ENCODE results near the gene CDKN1A. TPM values are rescaled to one million over a fixed set of nuclear protein-coding genes. Genes with fewer than 3 reads are reported as not detected.

CDKN1A gene
- total RNA-seq = 351 and 1,000 TPM in 2 replicates

DNA sequence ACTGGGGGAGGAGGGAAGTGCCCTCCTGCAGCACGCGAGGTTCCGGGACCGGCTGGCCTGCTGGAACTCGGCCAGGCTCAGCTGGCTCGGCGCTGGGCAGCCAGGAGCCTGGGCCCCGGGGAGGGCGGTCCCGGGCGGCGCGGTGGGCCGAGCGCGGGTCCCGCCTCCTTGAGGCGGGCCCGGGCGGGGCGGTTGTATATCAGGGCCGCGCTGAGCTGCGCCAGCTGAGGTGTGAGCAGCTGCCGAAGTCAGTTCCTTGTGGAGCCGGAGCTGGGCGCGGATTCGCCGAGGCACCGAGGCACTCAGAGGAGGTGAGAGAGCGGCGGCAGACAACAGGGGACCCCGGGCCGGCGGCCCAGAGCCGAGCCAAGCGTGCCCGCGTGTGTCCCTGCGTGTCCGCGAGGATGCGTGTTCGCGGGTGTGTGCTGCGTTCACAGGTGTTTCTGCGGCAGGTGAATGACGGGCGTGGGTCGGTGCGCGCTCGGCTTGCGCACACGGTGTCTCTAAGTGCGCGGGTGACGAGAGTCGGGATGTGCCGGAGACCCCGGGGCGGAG, at the start of gene CDKN1A:
Gene CDKN1A (plus strand): TSS at position 227 of the 555 bp plus-strand sequence. CDS start 5,388 bp downstream, outside the sequence.

DNA sequence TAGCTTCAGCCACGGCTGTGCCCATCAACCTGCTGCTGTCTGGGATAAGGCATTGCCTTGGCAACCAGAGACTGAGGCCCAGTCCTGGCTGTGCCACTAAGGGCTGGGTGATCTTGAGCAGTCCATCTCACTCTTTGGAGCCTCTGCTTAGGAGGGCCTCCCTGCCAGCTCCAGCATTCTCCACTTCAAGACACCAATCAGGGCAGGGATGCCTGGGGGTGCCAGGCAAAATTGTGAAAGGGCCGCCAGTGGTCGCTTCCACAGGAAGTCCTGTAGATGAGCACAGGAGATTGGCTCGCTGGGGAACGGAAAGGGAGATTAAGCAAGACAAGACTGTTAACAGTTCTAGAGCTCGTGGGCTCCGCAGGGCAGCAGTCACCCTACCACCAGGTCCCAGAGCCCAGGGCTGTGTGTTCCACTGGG, 19.0 kb downstream of the CDKN1A start, which contains the start of gene RAB44:
Gene RAB44 (plus strand): TSS at position 346 of the 423 bp plus-strand sequence. CDS start 6,410 bp downstream, outside the sequence.

Other genes starting within 250 kb of the CDKN1A start
- gene PXT1, start 235.9 kb upstream of the CDKN1A start, total RNA-seq = not detected in 2 replicates
- gene KCTD20, start 235.7 kb upstream of the CDKN1A start, total RNA-seq = 42.8 and 43.6 TPM in 2 replicates
- 24.1 and 25.0 TPM in 2 replicates for gene STK38, start 131.2 kb upstream of the CDKN1A start, total RNA-seq
- 278 and 334 TPM in 2 replicates for gene SRSF3, start 84.4 kb upstream of the CDKN1A start, total RNA-seq
- under 0.01 TPM in 2 replicates for gene RAB44, start 19.1 kb downstream of the CDKN1A start, total RNA-seq
- 0.15 TPM in 1 of 2 replicates, not detected in the other for gene CPNE5, start 160.7 kb downstream of the CDKN1A start, total RNA-seq
- gene PPIL1, start 196.1 kb downstream of the CDKN1A start, total RNA-seq = 16.7 and 23.1 TPM in 2 replicates
- gene C6orf89, start 207.2 kb downstream of the CDKN1A start, total RNA-seq = 48.9 and 52.3 TPM in 2 replicates